Tibial nerve (tissue), 4 donors: ENCODE measurements around the gene PTER.

Source experiments
- EP300 ChIP-seq, 2 donors: sonication (generic); formaldehyde crosslinking; IDR thresholded peaks; one replicate each; pipeline ENCODE4 v1.6.1; 2017; ENCODE audit warnings: antibody characterized with exemption in 2 of 2, mild to moderate bottlenecking in 1 of 2
- POLR2A ChIP-seq, 2 donors: fragments of 450-650 bp; IDR thresholded peaks; one replicate each; pipeline ENCODE4 v1.6.1; 2017; ENCODE audit warnings: antibody characterized with exemption in 2 of 2, mild to moderate bottlenecking in 2 of 2, moderate library complexity in 2 of 2
- TF ChIP-seq, protein P1 (sequence below), 5 experiments: fragments of 200-600 bp in 3 of 5; fragments of 450-650 bp in 2 of 5; sonication (generic) in 3 of 5; IDR thresholded peaks; one replicate each; pipeline ENCODE4 v1.5.1; 2016 to 2019; ENCODE audit warnings: antibody characterized with exemption in 5 of 5, mild to moderate bottlenecking in 3 of 5, moderate library complexity in 2 of 5

GRCh38 chr10:16481052-16481728, 44.4 kb downstream of the PTER start:
- TF ChIP-seq POLR2A (IDR thresholded peaks at IDR 0.05): no peak
- TF ChIP-seq, protein P1, sequence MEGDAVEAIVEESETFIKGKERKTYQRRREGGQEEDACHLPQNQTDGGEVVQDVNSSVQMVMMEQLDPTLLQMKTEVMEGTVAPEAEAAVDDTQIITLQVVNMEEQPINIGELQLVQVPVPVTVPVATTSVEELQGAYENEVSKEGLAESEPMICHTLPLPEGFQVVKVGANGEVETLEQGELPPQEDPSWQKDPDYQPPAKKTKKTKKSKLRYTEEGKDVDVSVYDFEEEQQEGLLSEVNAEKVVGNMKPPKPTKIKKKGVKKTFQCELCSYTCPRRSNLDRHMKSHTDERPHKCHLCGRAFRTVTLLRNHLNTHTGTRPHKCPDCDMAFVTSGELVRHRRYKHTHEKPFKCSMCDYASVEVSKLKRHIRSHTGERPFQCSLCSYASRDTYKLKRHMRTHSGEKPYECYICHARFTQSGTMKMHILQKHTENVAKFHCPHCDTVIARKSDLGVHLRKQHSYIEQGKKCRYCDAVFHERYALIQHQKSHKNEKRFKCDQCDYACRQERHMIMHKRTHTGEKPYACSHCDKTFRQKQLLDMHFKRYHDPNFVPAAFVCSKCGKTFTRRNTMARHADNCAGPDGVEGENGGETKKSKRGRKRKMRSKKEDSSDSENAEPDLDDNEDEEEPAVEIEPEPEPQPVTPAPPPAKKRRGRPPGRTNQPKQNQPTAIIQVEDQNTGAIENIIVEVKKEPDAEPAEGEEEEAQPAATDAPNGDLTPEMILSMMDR (IDR thresholded peaks at IDR 0.05): no peak
- TF ChIP-seq EP300 (IDR thresholded peaks at IDR 0.05): no peak
